ENCODE results near the gene MAN2B2. TPM values are rescaled to one million over a fixed set of nuclear protein-coding genes. Genes with fewer than 3 reads are reported as not detected.

Gene MAN2B2
- polyA plus RNA-seq, 1 donor = 16.4 TPM

GRCh38 chr4:6566391-6567190 is 8.4 kb upstream of the MAN2B2 start:
- DNase-seq = no peak

GRCh38 chr4:6567218-6567617 is 7.8 kb upstream of the MAN2B2 start:
- DNase-seq = no peak

GRCh38 chr4:6568148-6568547 is 6.8 kb upstream of the MAN2B2 start:
- DNase-seq = no peak

GRCh38 chr4:6568689-6569332 is 6.2 kb upstream of the MAN2B2 start:
- no peak for DNase-seq

- no peak for DNase-seq
Measured at GRCh38 chr4:6571608-6572007, 3.4 kb upstream of the MAN2B2 start.

GRCh38 chr4:6573551-6573950 is 1.4 kb upstream of the MAN2B2 start:
- DNase-seq = no peak

GRCh38 chr4:6573986-6574746 is 823 bp upstream of the MAN2B2 start:
- no peak for DNase-seq

GRCh38 chr4:6575503-6576240 is 683 bp downstream of the MAN2B2 start:
- DNase-seq = no peak

- no peak for DNase-seq
Measured at GRCh38 chr4:6576512-6576911, 1.5 kb downstream of the MAN2B2 start.

- DNase-seq = no peak
Measured at GRCh38 chr4:6576932-6577331, 1.9 kb downstream of the MAN2B2 start.

GRCh38 chr4:6577409-6577808 is 2.4 kb downstream of the MAN2B2 start:
- no peak for DNase-seq

GRCh38 chr4:6578221-6578620 is 3.2 kb downstream of the MAN2B2 start:
- DNase-seq = no peak

GRCh38 chr4:6580353-6580752 is 5.4 kb downstream of the MAN2B2 start:
- DNase-seq = no peak

- no peak for DNase-seq
Measured at GRCh38 chr4:6581566-6582121, 6.7 kb downstream of the MAN2B2 start.

- no peak for DNase-seq
Measured at GRCh38 chr4:6582889-6583490, 8.0 kb downstream of the MAN2B2 start.

- no peak for DNase-seq
Measured at GRCh38 chr4:6584865-6585264, 9.9 kb downstream of the MAN2B2 start.

- no peak for DNase-seq
Measured at GRCh38 chr4:6586715-6587325, 11.8 kb downstream of the MAN2B2 start.

GRCh38 chr4:6589444-6589843 is 14.5 kb downstream of the MAN2B2 start:
- no peak for DNase-seq

GRCh38 chr4:6591313-6591712 is 16.3 kb downstream of the MAN2B2 start:
- DNase-seq = no peak

GRCh38 chr4:6591781-6592180 is 16.8 kb downstream of the MAN2B2 start:
- no peak for DNase-seq
